ENCODE data around the gene ACTRT2. TPM values are rescaled to one million over a fixed set of nuclear protein-coding genes. Genes with fewer than 3 reads are reported as not detected.

The ACTRT2 gene
- total RNA-seq, 4 donors from 2014 or later = not detected

- intact Hi-C loops (cut with DNase I; ENCODE audit: low total_unique reads) = no loop called here
- no peak for ATAC-seq
- no peak for DNase-seq
- in situ Hi-C loops (cut with MboI; ENCODE audit: low sequenced_read_pairs in 4 of 4) = loop anchor here in 3 of 4 donors (25.0 kb wide), 3 partner anchors 274 to 399 kb away; no protein-coding TSS in a partner anchor
- no peak overlapping the region for H3K4me3 ChIP-seq
- peaks cover 28 to 38% (median 35%) of the 10 kb centered on the region in 3 donors for H3K27me3 ChIP-seq
- no peak overlapping the region for H3K27ac ChIP-seq
- no peaks in the 10 kb centered on the region for H3K36me3 ChIP-seq
- peaks cover 0 to 6% (median 0%) of the 10 kb centered on the region in 3 donors for H3K9me3 ChIP-seq
- TF ChIP-seq POLR2A (IDR thresholded peaks at IDR 0.05) (no peak), CTCF (IDR thresholded peaks at IDR 0.05 in 4 of 5, conservative IDR thresholded peaks at IDR 0.05 in 1 of 5) (no peak)
- H3K4me1 ChIP-seq = no peaks in the 10 kb centered on the region
Measured at GRCh38 chr1:3013371-3014049, 7.8 kb upstream of the ACTRT2 start.

GRCh38 chr1:3014050-3014440, 7.2 kb upstream of the ACTRT2 start:
- H3K4me1 ChIP-seq = no peaks in the 10 kb centered on the region
- H3K27me3 ChIP-seq = peaks cover 23 to 38% (median 29%) of the 10 kb centered on the region in 3 donors
- TF ChIP-seq CTCF (IDR thresholded peaks at IDR 0.05 in 4 of 5, conservative IDR thresholded peaks at IDR 0.05 in 1 of 5) (no peak), POLR2A (IDR thresholded peaks at IDR 0.05) (no peak)
- intact Hi-C loops (cut with DNase I; ENCODE audit: low total_unique reads) (no loop called here), in situ Hi-C loops (cut with MboI; ENCODE audit: low sequenced_read_pairs in 4 of 4) (loop anchor here in 3 of 4 donors (25.0 kb wide), 3 partner anchors 273 to 398 kb away; no protein-coding TSS in a partner anchor)
- DNase-seq (peak in 1 of 2 donors; percentile 1), ATAC-seq (no peak)
- H3K4me3 ChIP-seq = no peak overlapping the region
- no peaks in the 10 kb centered on the region for H3K36me3 ChIP-seq
- H3K27ac ChIP-seq = no peak overlapping the region
- H3K9me3 ChIP-seq = peaks cover 0 to 1% (median 0%) of the 10 kb centered on the region in 3 donors

- no peaks in the 10 kb centered on the region for H3K9me3 ChIP-seq
- peak in 1 of 2 donors; percentile 2 for DNase-seq
- in situ Hi-C loops (cut with MboI; ENCODE audit: low sequenced_read_pairs in 4 of 4) (loop anchor here in 3 of 4 donors (25.0 kb wide), 3 partner anchors 273 to 398 kb away; no protein-coding TSS in a partner anchor), intact Hi-C loops (cut with DNase I; ENCODE audit: low total_unique reads) (no loop called here)
- no peaks in the 10 kb centered on the region for H3K4me1 ChIP-seq
- no peak overlapping the region for H3K4me3 ChIP-seq
- ATAC-seq = no peak
- TF ChIP-seq CTCF (IDR thresholded peaks at IDR 0.05 in 4 of 5, conservative IDR thresholded peaks at IDR 0.05 in 1 of 5) (no peak), POLR2A (IDR thresholded peaks at IDR 0.05) (no peak)
- H3K27me3 ChIP-seq = peaks cover 19 to 32% (median 26%) of the 10 kb centered on the region in 3 donors
- no peak overlapping the region for H3K27ac ChIP-seq
- H3K36me3 ChIP-seq = no peaks in the 10 kb centered on the region
Measured at GRCh38 chr1:3014443-3015268, 6.6 kb upstream of the ACTRT2 start.

GRCh38 chr1:3015269-3015635, 6.0 kb upstream of the ACTRT2 start:
- ATAC-seq = no peak
- H3K4me1 ChIP-seq = no peaks in the 10 kb centered on the region
- no peak overlapping the region for H3K27ac ChIP-seq
- H3K9me3 ChIP-seq = no peaks in the 10 kb centered on the region
- no peak overlapping the region for H3K4me3 ChIP-seq
- in situ Hi-C loops (cut with MboI; ENCODE audit: low sequenced_read_pairs in 4 of 4) (loop anchor here in 3 of 4 donors (25.0 kb wide), 3 partner anchors 272 to 397 kb away; no protein-coding TSS in a partner anchor), intact Hi-C loops (cut with DNase I; ENCODE audit: low total_unique reads) (no loop called here)
- no peaks in the 10 kb centered on the region for H3K36me3 ChIP-seq
- TF ChIP-seq CTCF (IDR thresholded peaks at IDR 0.05 in 4 of 5, conservative IDR thresholded peaks at IDR 0.05 in 1 of 5) (no peak), POLR2A (IDR thresholded peaks at IDR 0.05) (no peak)
- DNase-seq = peak in 1 of 2 donors; percentile 2
- peaks cover 19 to 30% (median 26%) of the 10 kb centered on the region in 3 donors for H3K27me3 ChIP-seq

Data from gastrocnemius medialis (tissue), 4 donors.